Measurements from ENCODE around the gene MYO3B.
"Not testable (repeated sequence)": the region's sequence is repeated elsewhere in the genome, so short reads cannot be mapped to it uniquely, and the experiment has no call there.

DNA sequence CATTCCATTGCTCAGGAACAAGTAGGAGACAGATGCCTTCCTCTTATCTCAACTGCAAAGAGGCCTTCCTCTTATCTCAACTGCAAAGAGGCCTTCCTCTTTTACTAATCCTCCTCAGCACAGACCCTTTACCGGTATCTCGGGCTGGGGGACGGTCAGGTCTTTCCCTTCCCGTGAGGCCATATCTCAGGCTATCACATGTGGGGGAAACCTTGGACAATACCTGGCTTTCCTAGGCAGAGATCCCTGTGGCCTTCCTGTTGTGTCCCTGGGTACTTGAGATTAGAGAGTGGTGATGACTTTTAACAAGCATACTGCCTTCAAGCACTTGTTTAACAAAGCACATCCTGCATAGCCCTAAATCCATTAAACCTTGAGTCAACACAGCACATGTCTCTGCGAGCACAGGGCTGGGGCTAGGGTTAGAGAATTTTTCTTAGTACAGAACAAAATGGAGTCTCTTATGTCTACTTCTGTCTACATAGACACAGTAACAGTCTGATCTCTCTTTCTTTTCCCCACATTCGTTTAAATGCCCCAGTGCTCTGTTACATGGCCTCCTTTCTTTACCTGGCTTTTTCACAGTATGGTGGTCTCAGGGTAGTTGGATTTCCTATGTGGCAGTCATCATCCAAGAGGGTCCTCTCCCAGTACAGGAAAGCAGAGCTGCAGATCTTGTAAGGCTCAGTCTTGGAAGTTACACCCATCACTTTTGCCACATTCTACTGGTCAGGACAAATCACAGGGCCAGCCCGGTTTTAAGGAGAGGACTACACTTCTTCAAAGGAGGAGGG lies 86.0 kb downstream of the MYO3B start:
- TF ChIP-seq, protein P1, sequence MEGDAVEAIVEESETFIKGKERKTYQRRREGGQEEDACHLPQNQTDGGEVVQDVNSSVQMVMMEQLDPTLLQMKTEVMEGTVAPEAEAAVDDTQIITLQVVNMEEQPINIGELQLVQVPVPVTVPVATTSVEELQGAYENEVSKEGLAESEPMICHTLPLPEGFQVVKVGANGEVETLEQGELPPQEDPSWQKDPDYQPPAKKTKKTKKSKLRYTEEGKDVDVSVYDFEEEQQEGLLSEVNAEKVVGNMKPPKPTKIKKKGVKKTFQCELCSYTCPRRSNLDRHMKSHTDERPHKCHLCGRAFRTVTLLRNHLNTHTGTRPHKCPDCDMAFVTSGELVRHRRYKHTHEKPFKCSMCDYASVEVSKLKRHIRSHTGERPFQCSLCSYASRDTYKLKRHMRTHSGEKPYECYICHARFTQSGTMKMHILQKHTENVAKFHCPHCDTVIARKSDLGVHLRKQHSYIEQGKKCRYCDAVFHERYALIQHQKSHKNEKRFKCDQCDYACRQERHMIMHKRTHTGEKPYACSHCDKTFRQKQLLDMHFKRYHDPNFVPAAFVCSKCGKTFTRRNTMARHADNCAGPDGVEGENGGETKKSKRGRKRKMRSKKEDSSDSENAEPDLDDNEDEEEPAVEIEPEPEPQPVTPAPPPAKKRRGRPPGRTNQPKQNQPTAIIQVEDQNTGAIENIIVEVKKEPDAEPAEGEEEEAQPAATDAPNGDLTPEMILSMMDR (IDR thresholded peaks at IDR 0.05; ENCODE audit: insufficient read depth, low read length, poor library complexity, severe bottlenecking): not testable (repeated sequence)
- TF ChIP-seq EZH2phosphoT487 (conservative IDR thresholded peaks at IDR 0.05; ENCODE audit: low read length): not testable (repeated sequence)

All from SU-DHL-6 (cell line).